Omental fat pad (tissue), 4 donors: Measurements from ENCODE around the gene CCDC15. TPM values are rescaled to one million over a fixed set of nuclear protein-coding genes. Genes with fewer than 3 reads are reported as not detected.

Source experiments
- ATAC-seq: fragments of 150-250 bp; one replicate; pipeline ENCODE4 v1.9.1; 2016; ENCODE audit warnings: mild to moderate bottlenecking, moderate library complexity; ENCODE audit not compliant: low FRiP score
- DNase-seq: peaks from one replicate; pipeline ENCODE4 v3.0.0-alpha.2; 2019; ENCODE audit warnings: low spot score
- total RNA-seq, 4 donors: library from RNA; depleted of rRNA; stranded (reverse); fragments of >200 nt; gene quantifications; one replicate each; pipeline ENCODE4 v1.1.0, GENCODE V29; 2016
- TF ChIP-seq, protein P1 (sequence below), 3 donors: fragments of 450-650 bp; IDR thresholded peaks; one replicate each; pipeline ENCODE4 v1.5.1; 2016 to 2017; ENCODE audit warnings: antibody characterized with exemption in 3 of 3, mild to moderate bottlenecking in 3 of 3, moderate library complexity in 2 of 3

CCDC15 gene
- total RNA-seq, 4 donors from 2014 or later: 0.88 to 2.4 (median 1.1) TPM

GRCh38 chr11:125080531-125080911 lies 126.5 kb downstream of the CCDC15 start:
- ATAC-seq: no peak
- DNase-seq: no peak
- TF ChIP-seq, protein P1, sequence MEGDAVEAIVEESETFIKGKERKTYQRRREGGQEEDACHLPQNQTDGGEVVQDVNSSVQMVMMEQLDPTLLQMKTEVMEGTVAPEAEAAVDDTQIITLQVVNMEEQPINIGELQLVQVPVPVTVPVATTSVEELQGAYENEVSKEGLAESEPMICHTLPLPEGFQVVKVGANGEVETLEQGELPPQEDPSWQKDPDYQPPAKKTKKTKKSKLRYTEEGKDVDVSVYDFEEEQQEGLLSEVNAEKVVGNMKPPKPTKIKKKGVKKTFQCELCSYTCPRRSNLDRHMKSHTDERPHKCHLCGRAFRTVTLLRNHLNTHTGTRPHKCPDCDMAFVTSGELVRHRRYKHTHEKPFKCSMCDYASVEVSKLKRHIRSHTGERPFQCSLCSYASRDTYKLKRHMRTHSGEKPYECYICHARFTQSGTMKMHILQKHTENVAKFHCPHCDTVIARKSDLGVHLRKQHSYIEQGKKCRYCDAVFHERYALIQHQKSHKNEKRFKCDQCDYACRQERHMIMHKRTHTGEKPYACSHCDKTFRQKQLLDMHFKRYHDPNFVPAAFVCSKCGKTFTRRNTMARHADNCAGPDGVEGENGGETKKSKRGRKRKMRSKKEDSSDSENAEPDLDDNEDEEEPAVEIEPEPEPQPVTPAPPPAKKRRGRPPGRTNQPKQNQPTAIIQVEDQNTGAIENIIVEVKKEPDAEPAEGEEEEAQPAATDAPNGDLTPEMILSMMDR (IDR thresholded peaks at IDR 0.05): no peak

DNA sequence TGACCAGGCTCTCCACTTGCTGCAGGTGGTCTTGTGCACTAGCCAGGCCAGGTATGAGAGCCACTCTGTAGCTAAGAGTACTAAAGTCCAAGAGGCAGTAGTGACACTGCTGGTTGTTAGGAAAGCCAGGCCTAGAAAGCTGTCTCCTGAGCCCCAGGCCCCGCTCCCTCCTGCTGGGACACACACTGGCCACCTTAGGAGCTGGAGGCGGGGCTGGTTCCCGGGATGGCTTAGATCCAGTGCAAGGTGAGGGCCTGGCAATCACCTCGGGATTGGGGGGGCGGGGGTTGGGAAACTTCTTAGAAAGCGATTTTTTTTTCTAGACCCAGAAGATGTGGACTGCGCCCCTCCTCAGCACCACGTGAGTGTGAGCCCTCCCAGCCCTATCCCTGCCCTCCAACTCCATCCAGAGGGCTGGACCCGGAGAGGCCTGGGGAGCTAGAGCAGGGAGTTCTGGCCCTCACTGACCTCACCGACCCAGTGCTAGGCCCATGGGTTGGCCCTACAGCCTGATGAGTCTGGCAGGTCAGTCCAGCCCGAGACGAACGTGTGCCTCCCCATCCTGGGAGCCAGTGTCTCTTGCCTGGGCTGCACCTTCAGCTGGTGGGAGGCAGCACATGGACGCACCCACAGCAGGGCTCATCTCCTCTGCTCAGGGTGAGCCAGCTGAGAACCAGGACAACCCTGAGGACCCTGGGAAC lies 127.2 kb downstream of the CCDC15 start:
- TF ChIP-seq, protein P1 (IDR thresholded peaks at IDR 0.05): no peak
- ATAC-seq (no peak), DNase-seq (no peak)

DNA sequence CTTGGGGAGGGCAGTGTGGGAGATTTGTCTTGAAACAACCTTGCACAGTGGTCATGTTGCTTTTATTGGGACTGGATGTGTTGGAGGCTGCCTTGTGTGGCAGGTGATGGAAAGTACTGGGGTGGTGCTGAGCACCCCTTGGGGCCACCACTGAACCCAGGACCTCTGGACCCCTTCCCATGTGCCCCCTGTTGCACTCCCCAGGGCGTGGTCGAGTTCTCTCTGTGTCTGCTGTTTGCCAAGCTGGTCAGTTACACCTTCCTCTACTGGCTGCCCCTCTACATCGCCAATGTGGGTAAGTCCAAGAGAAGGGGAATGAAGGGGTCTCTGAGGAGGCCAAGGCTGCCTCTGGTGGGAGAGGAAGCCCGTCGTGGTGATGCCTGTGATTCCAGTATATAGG lies 128.0 kb downstream of the CCDC15 start:
- DNase-seq (no peak), ATAC-seq (no peak)
- TF ChIP-seq, protein P1 (IDR thresholded peaks at IDR 0.05): no peak

- TF ChIP-seq, protein P1 (IDR thresholded peaks at IDR 0.05): no peak
- DNase-seq (no peak), ATAC-seq (no peak)
Measured at GRCh38 chr11:125082611-125083311, 128.8 kb downstream of the CCDC15 start.

- ATAC-seq: no peak
- TF ChIP-seq, protein P1 (IDR thresholded peaks at IDR 0.05): no peak
Measured at GRCh38 chr11:125083312-125084056, 129.5 kb downstream of the CCDC15 start.

GRCh38 chr11:125084057-125084416 lies 130.0 kb downstream of the CCDC15 start:
- TF ChIP-seq, protein P1 (IDR thresholded peaks at IDR 0.05): no peak
- DNase-seq (no peak), ATAC-seq (no peak)

More at GRCh38 chr11:125083312-125084056, 129.5 kb downstream of the CCDC15 start:
- DNase-seq: no peak
